ENCODE measurements around the gene CCDC61. TPM values are rescaled to one million over a fixed set of nuclear protein-coding genes. Genes with fewer than 3 reads are reported as not detected.

Gene CCDC61
- total RNA-seq, 1 experiment from 2014 or later: 16.9 TPM

DNA sequence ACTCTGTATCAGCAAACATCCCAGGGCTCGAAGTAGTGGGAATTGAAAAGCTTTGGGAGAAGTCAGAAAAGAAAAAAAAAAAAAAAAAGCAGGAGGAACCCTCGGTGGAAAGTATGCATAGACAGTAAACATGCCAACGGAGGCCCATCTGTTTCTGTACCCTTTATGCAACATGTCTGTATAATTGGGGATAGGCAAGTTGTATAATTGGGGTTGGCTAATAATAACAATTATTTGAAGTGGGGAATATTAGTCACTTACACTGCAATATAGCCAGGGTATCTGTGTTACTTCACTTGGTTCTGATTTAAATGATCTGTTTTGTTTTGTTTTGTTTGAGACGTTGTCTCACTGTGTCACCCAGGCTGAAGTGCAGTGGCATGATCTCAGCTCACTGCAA is 57.6 kb downstream of the CCDC61 start:
- H2AK5ac ChIP-seq (ENCODE audit: insufficient read length, low read length): no peak overlapping the region
- H4K20me1 ChIP-seq (ENCODE audit: control insufficient read depth, insufficient read depth, insufficient read length): no peaks in the 10 kb centered on the region
- no peak overlapping the region for H3K27ac Mint-ChIP-seq
- H3K79me2 ChIP-seq (ENCODE audit: insufficient read depth, low read length): no peaks in the 10 kb centered on the region
- H3K56ac ChIP-seq (ENCODE audit: insufficient read length, low read depth, low read length): no peak overlapping the region
- no peak overlapping the region for H3T11ph ChIP-seq (ENCODE audit: low read length)
- no peak overlapping the region for H3K23ac ChIP-seq (ENCODE audit: insufficient read length, low read depth, low read length)
- peaks cover 0 to 4% of the 10 kb centered on the region in 2 experiments; a peak in 1 of 4 replicates for H3K4me1 Mint-ChIP-seq
- no CpG with 5 or more reads among the region's 4 CpGs for WGBS (ENCODE audit: extremely low coverage, insufficient read length, low lambda C conversion rate)
- H2BK5ac ChIP-seq (ENCODE audit: insufficient read length, low read length): no peak overlapping the region
- no peak overlapping the region for H2BK12ac ChIP-seq (ENCODE audit: insufficient read length, low read depth, low read length)
- H3K4ac ChIP-seq (ENCODE audit: low read depth, low read length): no peak overlapping the region
- H3K4me2 ChIP-seq (ENCODE audit: insufficient read depth, insufficient read length, low read length): no peak overlapping the region
- H2BK15ac ChIP-seq (ENCODE audit: low read depth, low read length): no peak overlapping the region
- no peak overlapping the region for H3K4me3 Mint-ChIP-seq
- H3K36me3 Mint-ChIP-seq (ENCODE audit: insufficient read depth in 1 of 3, low read depth in 3 of 3): no peaks in the 10 kb centered on the region
- H3K9ac ChIP-seq (ENCODE audit: extremely low read depth, insufficient read length, low read length): no peak overlapping the region
- H3K23me2 ChIP-seq (ENCODE audit: insufficient read length, low read depth, low read length, poor library complexity, severe bottlenecking): no peaks in the 10 kb centered on the region
- H2AFZ ChIP-seq (ENCODE audit: low read length): no peak overlapping the region
- H3K9me3 Mint-ChIP-seq: peaks cover 7 to 14% of the 10 kb centered on the region in 2 experiments; a peak in 4 of 5 replicates
- H3K14ac ChIP-seq (ENCODE audit: insufficient read depth, low read length): no peak overlapping the region
- TF ChIP-seq, protein P1, sequence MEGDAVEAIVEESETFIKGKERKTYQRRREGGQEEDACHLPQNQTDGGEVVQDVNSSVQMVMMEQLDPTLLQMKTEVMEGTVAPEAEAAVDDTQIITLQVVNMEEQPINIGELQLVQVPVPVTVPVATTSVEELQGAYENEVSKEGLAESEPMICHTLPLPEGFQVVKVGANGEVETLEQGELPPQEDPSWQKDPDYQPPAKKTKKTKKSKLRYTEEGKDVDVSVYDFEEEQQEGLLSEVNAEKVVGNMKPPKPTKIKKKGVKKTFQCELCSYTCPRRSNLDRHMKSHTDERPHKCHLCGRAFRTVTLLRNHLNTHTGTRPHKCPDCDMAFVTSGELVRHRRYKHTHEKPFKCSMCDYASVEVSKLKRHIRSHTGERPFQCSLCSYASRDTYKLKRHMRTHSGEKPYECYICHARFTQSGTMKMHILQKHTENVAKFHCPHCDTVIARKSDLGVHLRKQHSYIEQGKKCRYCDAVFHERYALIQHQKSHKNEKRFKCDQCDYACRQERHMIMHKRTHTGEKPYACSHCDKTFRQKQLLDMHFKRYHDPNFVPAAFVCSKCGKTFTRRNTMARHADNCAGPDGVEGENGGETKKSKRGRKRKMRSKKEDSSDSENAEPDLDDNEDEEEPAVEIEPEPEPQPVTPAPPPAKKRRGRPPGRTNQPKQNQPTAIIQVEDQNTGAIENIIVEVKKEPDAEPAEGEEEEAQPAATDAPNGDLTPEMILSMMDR (conservative IDR thresholded peaks at IDR 0.05): no peak
- no peaks in the 10 kb centered on the region for H3K4me1 ChIP-seq (ENCODE audit: insufficient read depth, low read length)
- no peak overlapping the region for H3K27ac ChIP-seq (ENCODE audit: insufficient read length, low read depth, low read length)
- no peak overlapping the region for H4K8ac ChIP-seq (replicated peaks; ENCODE audit: insufficient read length, low read depth, low read length)
- H2BK120ac ChIP-seq (ENCODE audit: low read depth, low read length, poor library complexity, severe bottlenecking): no peak overlapping the region
- H4K5ac ChIP-seq (ENCODE audit: insufficient read length, low read depth, low read length): no peak overlapping the region
- no peak overlapping the region for H2BK20ac ChIP-seq (ENCODE audit: low read depth, low read length, poor library complexity, severe bottlenecking)
- H4K91ac ChIP-seq (ENCODE audit: insufficient read length, low read depth, low read length): no peak overlapping the region
- no peak overlapping the region for H3K18ac ChIP-seq (ENCODE audit: insufficient read length, low read depth, low read length)
- peaks cover 72% of the 10 kb centered on the region for H3K27me3 Mint-ChIP-seq (ENCODE audit: low read depth)
- no peaks in the 10 kb centered on the region for H3K79me1 ChIP-seq (ENCODE audit: insufficient read depth, low read depth, low read length, poor library complexity, severe bottlenecking)
- H3K27me3 ChIP-seq (ENCODE audit: insufficient read depth, low read length): no peaks in the 10 kb centered on the region
- no peak for DNase-seq
- H3K9me3 ChIP-seq (ENCODE audit: control insufficient read depth, low read depth, low read length): no peaks in the 10 kb centered on the region
